CD1c-positive myeloid dendritic cell (primary cell): ENCODE measurements around the gene KCNQ1OT1.
"Not testable (repeated sequence)": the region's sequence is repeated elsewhere in the genome, so short reads cannot be mapped to it uniquely, and the experiment has no call there.

ENCODE experiments used
- DNase-seq: peaks from one replicate; pipeline ENCODE4 v3.0.0-alpha.2; 2016; ENCODE audit errors: extremely low spot score

KCNQ1OT1 gene

DNA sequence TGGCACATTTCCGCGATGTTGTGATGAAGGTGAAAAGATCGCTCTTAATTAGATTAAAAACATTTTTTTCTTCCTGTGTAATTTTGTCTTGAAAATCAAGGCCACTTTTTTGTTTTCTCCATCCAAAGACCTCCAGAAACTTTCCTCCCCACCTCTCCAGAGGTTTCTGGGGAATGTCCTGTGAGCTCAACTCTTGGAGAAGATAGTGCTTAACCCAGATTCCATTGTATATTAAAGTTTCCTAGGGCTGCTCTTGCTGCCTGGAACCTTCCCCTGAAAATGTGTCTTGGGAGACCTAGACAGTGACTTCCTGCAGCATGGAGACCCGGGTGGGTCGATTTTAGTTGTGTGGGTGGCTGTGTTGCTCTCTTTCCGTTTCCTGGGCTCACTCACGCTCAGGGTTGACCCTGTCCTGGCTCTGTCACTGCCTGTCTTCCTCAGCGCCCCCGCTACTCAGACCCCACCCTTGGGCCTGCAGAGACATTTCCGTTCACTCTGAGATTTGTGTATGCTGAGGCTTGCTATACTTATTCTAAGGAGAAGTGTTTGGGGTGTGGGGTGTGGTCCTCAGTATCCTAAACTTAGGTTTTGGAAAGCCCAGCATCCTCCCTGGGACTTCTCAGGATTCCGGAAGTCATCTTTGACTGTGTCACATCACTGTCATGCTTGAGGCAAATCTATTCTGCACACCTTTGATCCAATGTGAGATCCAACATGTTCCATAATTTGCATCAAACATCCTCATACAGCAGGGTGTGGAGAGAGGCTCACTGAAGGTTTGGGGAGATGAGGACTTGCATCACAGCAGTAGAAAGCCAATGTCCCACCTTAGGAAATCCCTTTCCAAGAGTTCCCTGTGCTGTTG lies 47.2 kb downstream of the KCNQ1OT1 start:
- no peak for DNase-seq

DNA sequence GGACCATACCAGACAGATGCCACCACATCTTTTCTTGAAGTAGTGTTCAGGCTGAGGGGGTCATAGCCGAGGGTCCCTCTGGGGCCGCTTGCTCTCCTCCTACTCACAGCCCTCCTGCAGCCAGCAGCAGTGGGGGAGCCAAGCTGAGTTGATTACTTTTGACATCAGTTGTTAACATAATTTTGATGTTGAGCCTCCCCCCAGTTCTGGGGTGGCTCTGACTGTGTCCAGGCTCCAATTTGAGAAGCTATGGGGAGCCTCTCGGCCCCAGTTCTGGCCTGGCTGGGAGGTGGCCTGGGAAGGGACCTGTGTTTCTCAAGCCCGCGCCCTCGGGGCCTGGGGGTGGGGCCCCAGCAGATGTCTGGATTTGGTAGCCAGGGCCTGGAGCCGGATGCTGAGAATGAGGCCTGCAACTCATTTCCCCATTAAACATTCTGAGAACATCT lies 47.9 kb downstream of the KCNQ1OT1 start:
- DNase-seq: no peak

DNA sequence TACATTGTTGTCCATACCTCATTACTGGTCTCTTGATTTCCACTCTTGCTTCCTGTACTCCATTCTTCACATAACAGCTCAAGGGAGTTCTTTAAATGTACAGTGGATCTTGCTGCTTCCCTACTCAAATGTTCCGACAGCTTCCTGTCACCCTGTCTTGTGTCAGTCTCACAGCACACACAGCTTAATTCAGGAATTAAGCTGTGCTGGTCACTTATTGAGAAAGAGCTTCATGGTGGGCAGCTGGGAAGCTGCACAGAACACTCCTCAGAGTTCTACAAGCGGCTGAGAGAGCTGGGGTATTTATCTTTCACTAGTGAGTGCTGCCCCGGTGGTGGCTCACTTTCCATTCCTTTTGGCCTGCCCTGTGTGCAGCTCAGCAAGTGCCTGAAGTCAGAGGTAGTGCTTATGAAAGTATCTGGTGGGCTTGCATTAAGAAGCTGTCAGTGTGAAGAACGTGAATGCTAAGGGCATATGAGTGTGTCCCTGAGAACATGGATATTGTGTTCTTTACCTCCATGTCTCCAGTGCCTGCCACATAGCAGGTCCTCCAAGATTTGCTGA lies 48.7 kb downstream of the KCNQ1OT1 start:
- no peak for DNase-seq

DNA sequence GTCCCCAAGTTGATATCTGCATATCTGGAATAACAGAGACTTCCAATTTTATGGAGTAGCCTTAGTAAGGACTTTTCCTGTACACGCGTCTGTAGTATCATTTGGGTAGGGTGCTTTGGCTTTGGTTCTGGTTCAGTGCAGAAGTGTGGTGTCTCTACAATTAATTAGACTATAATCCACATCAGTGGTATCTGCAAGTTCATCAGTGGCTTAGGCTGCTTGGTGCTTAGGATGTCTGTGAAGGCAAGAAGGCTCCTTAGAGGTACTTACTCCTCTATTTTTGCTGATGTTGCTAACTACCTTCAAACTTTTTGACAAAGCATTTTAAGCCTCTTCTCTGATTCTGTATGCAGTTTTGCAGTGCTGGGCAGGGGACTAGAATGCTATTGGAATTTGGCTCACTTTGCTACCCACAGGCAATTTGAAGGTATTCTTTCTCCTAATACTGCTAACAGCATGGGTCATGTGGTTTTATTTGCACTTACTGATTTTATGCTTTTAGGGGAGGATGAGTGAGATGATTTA lies 49.4 kb downstream of the KCNQ1OT1 start:
- DNase-seq: no peak

DNA sequence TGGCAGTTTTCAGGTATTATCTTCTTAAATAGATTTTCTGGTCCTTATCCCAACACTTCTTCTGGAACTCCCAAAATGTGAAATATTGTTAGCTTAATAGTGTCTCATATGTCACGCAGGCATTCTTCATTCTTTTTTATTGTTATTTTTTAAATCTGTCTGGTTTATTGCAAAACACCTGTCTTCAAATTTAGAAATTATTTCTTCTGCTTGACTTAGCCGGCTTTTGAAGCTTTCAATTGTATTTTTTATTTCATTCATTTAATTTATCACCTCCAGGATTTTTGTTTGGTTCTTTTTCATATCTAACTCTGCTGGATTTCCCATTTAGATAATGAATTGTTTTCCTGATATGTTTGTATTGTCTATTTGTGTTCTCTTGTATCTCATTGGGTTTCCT lies 49.9 kb downstream of the KCNQ1OT1 start:
- DNase-seq: no peak

DNA sequence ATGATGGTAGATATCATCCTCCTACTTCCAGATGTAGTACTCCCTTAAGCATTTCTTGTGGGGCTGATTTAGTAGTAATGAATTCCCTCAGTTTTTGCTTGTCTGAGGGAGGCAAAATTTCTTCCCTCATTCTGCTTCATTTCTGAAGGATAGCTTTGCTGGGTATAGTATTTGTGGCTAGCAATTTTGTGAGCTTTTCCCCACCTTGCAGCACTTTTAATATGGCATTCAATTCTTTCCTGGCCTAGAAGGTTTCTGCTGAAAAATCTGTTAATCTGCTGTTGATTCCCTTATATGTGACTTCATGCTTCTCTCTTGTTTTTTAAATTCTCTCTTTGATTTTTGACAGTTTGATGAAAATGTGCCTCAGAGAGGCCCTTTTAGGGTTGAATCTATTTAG lies 50.4 kb downstream of the KCNQ1OT1 start:
- no peak for DNase-seq

DNA sequence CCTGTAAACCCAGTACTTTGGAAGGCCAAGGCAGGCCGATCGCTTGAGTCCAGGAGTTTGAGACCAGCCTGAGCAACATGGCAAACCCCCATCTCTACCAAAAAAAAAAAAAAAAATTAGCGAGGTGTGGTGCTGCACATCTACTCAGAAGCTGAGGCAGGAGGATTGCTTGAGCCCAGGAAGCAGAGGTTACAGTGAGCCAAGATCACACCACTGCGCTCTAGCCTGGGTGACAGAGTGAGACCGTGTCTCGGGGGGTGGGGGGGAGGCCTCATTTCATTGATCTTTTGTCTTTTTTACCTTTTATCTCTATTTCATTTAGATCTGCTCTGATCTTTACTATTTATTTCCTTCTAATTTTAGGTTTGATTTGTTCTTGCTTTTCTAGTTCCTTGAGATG lies 51.8 kb downstream of the KCNQ1OT1 start:
- DNase-seq: no peak

DNA sequence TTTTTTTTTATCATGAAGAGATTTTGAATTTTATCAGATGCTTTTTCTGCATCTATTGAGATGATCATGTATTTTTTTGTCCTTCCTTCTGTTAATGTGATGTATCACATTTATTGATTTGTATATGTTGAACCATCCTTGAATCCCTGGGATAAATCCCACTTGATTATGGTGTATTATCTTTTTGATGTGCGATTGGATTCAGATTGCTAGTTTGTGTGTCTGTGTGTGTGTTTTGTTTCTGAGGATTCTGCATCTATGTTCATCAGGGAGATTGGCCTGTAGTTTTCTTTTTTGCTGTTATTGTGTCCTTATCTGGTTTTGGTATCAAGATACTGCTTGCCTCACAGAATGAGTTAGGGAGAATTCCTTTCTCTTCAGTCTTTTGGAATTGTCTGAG lies 52.6 kb downstream of the KCNQ1OT1 start:
- no peak for DNase-seq

DNA sequence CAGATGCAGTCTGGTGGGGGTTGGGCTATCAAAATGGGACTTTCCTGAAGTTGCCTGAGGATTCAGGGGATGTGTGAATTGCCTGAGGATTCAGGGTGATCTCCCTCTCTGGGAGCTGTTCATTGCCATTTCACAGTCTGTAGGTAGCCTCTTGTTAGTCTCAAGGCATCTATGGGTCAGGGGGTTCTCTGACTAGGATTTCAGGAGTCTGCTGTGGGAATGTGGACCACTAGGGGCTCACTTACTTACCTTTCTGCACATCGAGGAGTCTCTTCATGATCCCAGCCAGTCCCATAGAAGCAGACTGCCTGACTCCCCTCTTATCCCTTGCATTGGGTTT lies 54.0 kb downstream of the KCNQ1OT1 start:
- no peak for DNase-seq

DNA sequence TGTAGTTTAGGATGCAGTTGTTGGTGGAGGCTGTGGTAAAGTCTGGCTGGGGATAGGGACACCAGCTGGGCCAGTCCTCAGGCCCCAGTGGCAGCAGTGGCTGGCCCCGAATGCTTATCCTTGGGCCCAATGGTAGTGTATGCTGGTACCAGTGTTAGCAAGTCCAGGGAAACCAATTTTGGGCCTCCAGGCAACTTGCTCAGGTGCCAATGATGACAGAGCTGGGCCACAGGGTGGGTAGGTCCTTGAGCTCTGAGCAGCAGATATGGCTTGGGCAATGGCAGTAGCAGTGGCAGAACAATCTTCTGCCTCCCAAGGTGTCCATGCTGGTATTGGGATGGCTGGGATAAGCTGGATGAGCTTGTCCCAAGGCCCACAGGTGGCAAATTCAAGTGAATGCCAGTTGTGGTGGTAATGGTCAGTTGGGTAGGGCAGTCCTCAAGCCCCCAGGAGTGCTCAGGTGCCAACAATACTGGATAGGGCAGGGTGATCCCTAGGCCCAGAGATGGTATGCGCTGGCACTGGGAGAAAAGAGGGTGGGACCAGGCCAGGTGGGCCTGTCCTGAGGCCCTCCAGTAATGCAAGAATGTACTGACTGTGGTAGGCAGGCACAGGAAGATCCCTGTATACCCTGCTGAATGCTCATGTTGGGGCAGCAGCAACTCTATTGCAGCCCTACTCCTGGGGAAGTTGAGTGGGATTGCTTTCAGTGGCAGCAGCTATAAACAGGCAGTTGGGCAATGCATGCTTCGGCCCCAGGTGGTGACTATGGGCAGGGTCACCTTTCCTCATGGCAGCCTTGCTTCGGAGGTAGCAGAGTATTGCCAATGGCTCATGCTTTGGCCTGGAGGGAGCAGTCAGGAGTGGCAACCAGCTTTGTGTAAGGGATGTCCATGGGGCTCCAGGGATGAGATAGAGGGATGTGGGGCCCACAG lies 54.7 kb downstream of the KCNQ1OT1 start:
- no peak for DNase-seq

DNA sequence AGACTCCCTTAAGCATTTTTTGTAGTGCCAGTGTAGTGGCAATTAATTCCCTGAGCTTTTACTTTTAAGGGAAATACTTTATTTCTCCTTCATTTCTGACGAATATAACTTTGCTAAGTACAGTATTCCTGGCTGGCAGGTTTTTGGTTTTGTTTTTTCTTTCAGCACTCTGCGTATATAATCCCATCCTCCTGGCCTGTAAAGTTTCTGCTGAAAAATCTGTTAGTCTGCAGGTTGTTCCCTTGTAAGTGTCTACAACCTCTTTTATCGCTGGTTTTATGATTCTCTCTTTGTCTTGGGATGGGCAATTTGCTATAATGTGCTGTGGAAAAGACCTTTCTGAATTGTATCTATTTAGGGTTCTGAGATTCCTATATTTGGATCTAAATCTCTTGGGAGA lies 56.0 kb downstream of the KCNQ1OT1 start:
- DNase-seq: no peak

DNA sequence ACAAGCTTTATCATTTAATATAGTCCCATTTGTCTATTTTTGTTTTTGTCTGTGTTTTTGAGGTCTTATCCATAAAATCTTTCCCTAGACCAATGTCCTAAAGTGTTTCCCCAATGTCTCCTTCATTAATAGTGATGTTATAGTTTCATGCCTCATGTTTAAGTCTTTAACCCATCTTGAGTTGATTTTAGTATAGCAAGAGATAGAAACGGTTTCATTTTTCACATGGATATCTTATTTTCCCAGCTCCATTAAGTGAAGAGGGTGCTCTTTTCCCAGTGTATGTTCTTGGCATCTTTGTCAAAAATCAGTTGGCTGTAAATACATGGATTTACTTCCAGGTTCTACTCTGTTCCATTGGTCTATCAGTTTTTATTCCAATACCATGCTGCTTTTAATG lies 58.2 kb downstream of the KCNQ1OT1 start:
- DNase-seq: no peak

DNA sequence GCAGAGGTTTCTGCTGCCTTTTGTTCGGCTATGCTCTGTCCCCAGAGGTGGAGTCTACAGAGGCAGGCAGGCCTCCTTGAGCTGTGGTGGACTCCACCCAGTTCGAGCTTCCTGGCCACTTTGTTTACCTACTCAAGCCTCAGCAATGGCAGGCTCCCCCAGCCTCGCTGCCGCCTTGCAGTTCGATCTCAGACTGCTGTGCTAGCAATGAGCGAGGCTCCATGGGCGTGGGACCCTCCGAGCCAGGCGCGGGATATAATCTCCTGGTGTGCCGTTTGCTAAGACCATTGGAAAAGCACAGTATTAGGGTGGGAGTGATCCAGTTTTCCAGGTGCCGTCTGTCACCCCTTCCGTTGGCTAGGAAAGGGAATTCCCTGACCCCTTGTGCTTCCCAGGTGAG lies 60.0 kb downstream of the KCNQ1OT1 start:
- DNase-seq: not testable (repeated sequence)

DNA sequence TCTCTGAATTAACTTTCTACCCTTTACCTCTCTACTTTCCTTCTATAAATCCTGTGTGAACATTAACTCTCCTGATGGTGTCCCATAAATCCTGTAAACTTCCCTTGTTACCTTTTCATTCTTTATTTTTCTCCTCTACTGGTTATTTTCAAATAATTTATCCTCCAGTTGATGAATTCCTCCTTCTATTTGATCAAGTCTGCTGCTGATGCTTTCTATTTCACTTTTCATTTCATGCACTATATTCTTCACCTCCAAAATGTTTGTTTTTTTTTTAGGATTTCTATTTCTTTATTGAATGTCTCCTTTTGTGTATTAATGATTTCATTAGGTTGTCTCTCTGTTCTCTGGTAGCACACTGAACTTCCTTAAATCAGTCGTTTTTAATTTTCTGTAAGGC lies 68.6 kb downstream of the KCNQ1OT1 start:
- DNase-seq: no peak

DNA sequence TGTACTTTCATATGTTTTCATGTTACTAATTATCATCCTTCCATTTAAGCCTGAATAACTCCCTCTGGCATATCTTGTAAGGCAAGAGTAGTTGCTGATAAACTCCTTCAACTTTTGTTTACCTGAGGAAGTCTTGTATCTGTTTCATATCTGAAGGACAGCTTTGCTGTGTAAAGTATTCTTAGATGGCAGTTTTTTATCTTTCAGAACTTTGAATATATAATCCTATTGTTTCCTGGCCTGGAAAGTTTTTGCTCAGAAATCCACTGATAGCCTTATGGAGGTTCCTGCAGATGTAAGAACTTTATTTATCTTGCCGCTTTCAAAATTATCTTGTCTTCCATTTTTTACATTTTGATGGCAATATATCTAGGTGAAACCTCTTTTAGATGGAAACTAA lies 69.1 kb downstream of the KCNQ1OT1 start:
- DNase-seq: no peak

DNA sequence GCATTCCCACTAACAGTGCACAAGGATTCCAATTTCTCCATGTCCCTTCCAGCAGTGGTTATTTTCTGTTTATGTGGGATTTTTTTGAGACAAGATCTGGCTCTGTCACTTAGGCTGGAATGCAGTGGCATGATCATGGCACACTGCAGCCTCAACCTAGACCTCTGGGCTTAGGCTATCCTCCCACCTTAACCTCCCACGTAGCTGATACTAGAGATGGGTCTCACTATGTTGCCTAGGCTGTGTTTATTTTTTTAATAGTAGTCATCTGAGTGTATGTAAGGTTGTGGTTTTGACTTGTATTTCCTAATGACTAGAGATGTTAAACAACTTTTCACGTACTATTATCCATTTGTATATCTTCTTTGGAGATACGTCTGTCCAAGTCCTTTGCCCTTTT lies 74.6 kb downstream of the KCNQ1OT1 start:
- no peak for DNase-seq

DNA sequence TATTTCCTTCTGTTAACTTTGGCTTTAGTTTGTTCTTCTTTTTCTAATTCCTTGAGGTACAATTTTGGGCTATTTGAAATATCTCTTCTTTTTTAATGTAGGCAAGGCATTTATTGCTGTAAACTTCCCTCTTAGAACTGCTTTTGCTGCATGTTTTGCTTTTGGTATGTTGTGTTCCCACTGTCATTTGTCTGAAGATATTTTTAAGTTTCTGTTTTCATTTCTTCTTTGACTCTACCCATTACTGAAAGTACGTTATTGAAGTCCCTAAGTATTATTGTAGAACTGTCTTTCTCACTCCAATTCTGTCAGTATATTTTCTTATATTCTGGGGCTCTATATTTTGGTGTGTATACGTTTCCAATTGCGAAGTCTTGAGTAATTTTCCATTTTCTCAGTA lies 77.9 kb downstream of the KCNQ1OT1 start:
- no peak for DNase-seq

DNA sequence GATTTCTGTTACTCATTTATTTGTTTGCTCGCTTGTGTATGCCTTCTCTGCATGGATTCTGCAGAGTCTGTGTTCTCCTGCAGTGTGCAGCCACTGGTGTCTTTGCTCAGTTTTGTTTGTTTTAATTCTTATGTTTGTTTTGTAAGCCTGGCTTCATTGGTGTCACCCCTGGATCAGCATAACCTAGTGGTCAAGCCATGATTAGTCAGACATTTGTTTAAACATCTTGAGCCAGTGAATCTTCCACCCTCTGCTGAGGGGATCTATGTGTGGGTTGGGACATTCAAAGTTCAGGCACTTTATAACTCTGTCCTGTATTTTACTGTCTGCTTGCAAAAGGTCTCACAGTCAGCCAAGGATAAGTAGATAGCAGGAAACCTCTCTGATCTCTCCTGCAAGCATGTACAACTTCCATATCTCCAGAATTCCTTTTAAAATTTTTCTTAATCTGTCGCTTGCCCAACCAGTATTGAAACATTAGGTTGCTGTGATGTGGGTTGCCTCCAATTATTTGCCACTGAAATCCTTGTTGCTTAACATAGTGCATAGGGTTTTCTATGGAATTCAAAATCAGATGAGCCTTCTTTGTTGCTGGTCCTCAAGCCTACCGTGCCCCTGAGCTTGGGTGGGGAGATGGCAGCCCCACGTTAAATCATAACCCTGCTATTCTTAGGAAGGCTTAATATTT lies 86.8 kb downstream of the KCNQ1OT1 start:
- DNase-seq: no peak

DNA sequence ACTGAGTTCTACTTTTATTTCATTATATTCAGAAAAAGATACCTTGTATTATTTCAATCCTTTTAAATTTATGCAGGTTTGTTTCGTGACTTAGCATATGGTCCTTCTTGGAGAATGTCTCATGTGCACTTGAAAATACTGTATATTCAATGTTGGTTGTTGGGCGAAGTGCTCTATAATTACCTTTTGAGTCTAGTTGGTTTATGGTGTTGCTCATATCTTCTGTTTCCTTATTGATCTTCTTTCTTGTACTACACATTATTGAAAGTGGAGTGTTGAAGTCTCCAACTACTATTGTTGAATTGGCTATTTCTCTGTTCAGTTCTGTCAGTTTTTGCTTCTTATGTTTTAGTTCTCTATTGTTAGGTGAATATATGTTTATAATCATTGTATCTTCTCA lies 90.4 kb downstream of the KCNQ1OT1 start:
- no peak for DNase-seq

DNA sequence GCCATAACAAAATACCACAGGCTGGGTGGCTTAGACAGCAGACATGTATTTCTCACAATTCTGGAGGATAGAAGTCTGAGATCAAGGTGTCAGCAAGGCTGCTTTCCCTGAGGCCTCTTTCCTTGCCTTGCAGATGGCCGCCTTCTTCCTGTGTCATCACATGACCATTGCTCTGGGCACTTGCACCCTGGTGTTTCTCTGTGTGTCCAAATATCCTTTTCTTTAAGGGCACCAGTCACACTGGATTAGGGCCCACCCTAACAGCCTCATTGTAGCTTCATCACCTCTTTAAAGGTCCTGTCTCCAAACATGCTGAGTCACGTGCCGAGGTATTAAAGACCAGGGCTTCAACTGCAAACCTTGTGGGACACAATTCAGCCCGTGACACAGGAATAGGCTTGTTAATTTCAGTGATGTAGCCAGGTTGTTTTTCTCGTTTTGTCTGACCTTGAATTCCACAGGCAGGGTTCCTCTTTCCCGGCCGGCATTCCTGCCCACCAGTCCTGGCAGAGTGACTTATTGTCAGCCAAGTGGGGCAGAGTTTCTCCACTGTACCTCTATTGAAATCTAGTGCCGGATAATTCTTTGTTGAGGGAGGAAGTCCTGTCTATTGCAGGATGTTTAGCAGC lies 100.1 kb downstream of the KCNQ1OT1 start:
- no peak for DNase-seq

DNA sequence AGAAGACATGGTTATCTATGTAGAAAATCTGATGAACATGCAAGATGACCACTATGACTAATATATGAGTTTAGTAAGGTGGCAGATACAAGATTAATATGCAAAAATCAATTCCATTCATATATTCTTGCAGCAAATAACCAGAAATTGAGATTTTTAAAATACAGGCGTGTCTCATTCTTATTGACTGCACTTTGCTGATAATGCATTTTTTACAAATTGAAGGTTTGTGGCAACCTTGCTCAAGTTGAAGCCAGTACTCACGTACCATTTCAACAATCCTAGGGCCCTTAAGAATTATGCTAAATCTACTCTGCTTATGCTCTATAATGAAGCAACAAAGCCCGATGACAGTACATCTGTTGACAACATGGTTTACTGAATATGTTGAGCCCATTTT lies 104.6 kb downstream of the KCNQ1OT1 start:
- DNase-seq: no peak
